ENCODE measurements around the gene SPINT2. TPM values are rescaled to one million over a fixed set of nuclear protein-coding genes. Genes with fewer than 3 reads are reported as not detected.

Gene SPINT2
- total RNA-seq, 1 experiment from 2014 or later: 2,475 TPM

DNA sequence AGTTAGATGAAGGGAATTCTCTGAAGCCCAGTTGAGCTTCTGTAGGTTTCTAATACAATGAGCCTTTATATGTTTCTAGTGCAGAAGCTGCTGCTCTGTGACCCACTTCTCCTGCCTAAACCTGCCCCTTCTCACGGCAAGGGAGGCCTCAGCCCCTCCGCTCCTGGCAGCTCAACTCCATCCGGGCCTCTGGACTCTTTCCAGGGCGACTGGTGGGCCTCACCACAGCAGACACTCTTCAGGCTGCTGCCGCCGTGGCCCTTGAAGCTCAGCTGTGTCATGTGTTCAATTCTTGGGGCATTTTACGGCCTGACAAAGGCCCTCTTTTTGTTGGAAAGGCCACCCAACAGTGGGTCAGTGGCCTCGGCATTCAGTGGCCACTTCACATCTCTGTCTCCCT, 29.7 kb downstream of the SPINT2 start:
- no peak for DNase-seq (ENCODE audit: low spot score)

GRCh38 chr19:38298821-38299680, 34.7 kb downstream of the SPINT2 start:
- DNase-seq (ENCODE audit: low spot score): peak; percentile 86

DNA sequence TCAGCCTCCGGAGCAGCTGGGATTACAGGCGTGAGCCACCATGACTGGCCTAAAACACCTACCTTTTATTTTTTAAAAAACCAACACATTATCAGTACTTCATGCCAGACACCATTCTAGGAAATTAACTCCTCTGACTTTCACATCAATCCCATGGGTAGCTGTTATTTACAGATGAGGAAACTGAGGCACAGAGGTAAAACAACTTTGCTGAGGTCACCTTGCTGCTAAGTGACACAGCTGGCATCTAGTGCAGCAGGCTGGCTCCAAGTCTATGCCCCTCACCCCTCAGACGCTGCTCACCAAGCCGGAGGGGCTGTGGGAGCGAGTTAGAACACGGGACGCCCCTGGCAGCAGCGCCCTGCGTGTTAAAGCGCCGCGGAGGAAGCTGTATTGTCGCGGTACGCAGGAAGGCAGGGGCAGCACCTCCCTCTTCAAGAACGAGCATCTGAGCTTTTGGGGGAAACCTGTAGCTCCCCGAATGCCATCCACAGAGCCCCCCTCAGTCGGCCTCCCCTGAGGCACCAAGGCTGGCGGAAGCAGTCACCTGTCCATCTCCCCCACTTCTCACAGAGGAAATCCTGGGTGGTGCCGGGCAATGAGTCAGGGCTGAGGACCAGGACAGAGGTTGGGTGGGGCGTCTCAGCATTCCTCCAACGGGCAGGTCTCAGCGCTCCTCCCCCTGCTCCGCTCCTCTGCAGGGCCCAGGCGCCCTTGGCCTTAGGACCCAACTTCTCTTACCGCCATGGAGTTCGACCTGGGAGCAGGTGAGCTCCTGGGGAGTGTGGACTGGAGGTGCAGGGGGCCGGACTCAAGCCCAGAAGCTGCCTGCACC, 39.4 kb downstream of the SPINT2 start, which contains the start of gene C19orf33:
C19orf33 (plus strand) TSS at position 735 of the 835 bp plus-strand sequence; CDS start at position 746, 11 bp downstream.
- peak; percentile 100 for DNase-seq (ENCODE audit: low spot score)

GRCh38 chr19:38304352-38304865, 40.0 kb downstream of the SPINT2 start:
- no peak for DNase-seq (ENCODE audit: low spot score)

DNA sequence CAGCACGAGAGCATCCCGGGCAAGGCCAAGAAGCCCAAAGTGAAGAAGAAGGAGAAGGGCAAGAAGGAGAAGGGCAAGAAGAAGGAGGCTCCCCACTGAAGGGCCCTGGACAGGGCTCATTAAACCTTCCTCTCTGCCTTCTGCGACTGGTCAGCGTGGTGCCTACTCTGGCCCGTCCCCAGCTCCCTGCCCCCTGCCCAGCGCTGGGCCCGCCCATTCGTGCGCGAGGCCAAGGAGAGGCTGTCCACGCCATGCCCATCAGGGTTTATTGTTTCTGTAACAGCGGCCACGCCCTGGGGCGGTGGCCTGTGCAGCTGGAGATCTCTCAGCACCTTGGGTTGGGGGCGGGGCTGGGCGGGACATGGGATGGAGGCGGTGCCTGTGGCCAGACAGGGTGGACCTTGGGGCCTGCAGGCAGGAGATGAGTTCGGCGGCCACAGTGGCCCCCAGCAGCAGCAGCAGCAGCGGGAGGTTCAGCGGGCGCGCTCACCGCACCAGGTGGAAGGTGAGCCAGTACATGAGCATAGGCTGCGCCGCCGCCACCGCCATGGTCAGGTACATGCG, 40.6 kb downstream of the SPINT2 start:
- DNase-seq (ENCODE audit: low spot score): peak; percentile 100

DNA sequence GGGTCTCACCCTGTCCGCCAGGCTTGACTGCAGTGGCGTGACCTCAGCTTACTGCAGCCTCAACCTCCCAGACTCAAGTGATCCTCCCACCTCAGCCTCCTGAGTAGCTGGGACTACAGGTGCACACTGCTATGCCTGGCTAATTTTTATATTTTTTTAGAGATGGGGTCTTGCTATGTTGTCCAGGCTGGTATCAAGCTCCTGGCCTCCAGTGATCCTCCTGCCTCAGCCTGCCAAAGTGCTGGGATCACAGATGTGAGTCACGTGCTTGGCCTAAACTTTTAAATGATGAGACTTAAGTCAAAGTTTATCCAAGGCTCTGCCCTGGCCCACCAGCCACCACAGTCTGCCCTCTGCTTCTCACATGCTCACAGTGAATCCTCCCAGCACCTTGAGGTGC, 41.9 kb downstream of the SPINT2 start:
- DNase-seq (ENCODE audit: low spot score): no peak

DNA sequence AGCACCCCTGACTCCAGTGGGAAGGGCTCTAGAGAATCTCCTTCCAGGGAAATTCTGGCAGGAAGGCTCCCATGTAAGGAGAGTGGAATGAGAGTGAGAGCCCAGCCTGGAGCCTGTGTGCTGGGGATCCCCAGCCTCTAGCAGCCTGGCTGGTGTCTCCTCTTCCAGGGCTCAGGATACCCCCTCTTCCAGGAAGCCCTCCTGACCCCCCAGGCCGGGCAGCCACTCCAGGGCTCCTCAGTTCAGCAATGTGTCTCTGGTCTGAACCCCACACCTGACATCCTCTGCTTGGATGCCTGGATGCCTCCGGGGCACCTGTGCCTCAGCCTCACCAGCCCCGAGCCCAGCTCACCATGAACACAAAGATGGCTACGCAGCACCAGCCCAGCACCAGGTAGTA, 42.7 kb downstream of the SPINT2 start:
- DNase-seq (ENCODE audit: low spot score): no peak

GRCh38 chr19:38307597-38307996, 43.2 kb downstream of the SPINT2 start:
- no peak for DNase-seq (ENCODE audit: low spot score)

DNA sequence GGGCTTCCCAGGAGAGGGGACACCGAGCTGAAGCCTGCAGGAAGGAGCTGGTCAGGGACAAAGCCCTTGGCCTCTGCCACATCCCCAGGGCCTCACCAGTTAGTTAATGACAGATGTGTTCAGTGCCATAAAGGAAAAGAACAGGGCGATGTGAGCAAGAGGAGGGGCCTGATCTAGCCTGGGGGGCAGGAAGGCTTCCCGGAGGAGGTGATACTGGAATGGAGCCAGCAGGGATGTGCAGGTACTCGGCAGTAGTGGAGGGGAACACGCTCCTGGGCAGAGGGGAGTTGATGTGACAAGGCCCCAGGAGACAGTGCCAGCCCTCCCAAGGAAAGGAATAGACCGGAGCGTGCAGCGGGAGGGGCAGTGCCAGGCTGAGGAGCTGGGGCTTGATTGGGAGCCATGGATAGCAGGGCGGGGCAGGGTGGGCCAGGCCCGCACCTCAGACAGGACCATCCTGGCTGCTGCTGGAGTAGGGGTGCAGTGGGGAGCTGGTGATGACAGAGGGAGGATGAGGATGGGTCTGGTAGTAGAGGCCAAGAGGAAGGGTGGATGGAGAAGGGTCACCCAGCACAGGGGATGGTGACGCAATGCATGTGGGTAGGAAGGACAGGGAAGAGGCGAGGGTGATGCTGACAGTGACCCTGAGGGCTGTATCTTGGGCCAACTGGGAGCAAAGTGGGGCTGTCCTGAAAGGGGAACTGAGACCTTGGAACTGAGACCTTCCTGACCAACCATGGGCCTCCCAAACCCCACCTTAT, 43.8 kb downstream of the SPINT2 start:
- peak; percentile 43 for DNase-seq (ENCODE audit: low spot score)

DNA sequence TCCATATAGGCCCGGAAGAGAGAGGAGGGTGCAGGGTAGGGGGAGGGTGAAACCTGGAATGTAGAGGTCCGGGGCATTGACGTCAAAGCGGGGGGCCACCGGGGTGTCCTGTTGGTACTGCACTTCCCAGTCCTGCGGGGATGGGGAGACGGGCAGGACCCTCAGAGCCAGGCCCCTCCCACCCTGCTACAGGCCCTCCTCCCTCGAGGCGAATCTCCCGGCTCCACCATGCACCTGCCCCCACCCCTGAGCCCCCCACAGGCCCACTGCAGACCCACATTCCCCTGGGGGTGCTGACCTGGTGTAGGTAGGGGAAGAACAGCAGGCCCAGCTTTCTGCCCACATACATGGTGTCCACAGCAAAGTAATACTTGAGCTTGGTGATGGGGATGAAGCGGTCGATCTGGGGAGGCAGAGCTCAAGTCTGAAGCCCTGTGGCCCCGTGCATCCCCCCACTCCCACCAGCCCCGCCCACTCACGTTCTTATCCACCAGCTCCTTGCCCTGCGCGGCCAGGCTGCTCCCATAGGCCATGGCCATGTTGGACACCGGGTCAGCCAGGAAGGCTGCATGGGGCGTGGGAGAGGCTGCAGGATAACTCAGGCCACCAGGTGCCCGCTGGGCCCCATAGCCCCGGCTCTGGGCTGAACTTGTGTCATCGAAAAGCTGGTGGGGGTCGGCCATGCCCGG, 44.7 kb downstream of the SPINT2 start:
- DNase-seq (ENCODE audit: low spot score): no peak

- no peak for DNase-seq (ENCODE audit: low spot score)
These were observed 45.4 kb downstream of the SPINT2 start for GRCh38 chr19:38309615-38310278.

GRCh38 chr19:38310279-38310670, 45.9 kb downstream of the SPINT2 start:
- DNase-seq (ENCODE audit: low spot score): no peak

- DNase-seq (ENCODE audit: low spot score): no peak
These were observed 46.6 kb downstream of the SPINT2 start for GRCh38 chr19:38310986-38311385.

- peak; percentile 98 for DNase-seq (ENCODE audit: low spot score)
These were observed 51.5 kb downstream of the SPINT2 start, which contains the start of gene YIF1B for GRCh38 chr19:38315657-38316476. Gene YIF1B (minus strand): TSS chr19:38315947. CDS start chr19:38315917, 30 bp downstream.

GRCh38 chr19:38316477-38317067, 52.2 kb downstream of the SPINT2 start:
- DNase-seq (ENCODE audit: low spot score): no peak

DNA sequence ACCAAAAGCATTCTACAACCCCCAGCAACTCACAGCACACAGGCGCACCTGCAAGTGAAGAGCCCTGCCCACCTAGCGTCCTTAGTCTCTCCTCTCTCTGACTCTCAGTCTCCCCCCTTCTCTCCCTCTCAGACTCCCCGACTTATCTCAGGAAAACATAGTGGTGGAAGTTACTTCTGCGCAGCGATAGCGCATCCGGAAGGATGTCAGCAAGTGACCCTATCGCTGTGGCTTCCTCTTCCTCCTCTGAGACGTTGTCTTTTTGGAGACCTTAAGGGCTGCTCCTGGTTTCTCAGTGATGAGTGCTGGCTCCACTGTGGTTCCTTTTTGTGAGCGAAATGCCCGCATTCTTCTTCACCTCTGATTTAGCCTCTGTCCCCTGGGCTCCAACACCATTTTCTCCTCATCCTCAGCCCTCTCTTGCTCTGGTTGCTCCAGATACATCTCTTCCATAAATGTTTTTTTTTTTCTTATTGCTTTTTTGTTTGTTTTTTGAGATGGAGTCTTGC, 52.8 kb downstream of the SPINT2 start:
- DNase-seq (ENCODE audit: low spot score): no peak

- DNase-seq (ENCODE audit: low spot score): no peak
These were observed 54.3 kb downstream of the SPINT2 start for GRCh38 chr19:38318660-38319059.

Measured in HT-29 (cell line).